ENCODE data around the gene MLLT10. TPM values are rescaled to one million over a fixed set of nuclear protein-coding genes. Genes with fewer than 3 reads are reported as not detected.

The MLLT10 gene
- total and polyA plus RNA-seq, 2 of the 8 experiments (the other 6 are each of a cell fraction or from before 2014, with no cell fraction given) = 53.1 to 62.1 TPM

- Histone ChIP-seq H2BK20ac (ENCODE audit: low read length) (no peak overlapping the region), H3K4me3 (ENCODE audit: extremely low read depth in 1 of 4, insufficient read depth in 2 of 4, low read depth in 3 of 4, low read length in 4 of 4) (no peak overlapping the region), H3K23ac (ENCODE audit: insufficient read length) (no peak overlapping the region), H3K36me3 (ENCODE audit: control insufficient read depth in 2 of 4, insufficient read depth in 4 of 4, low read length in 3 of 4) (peaks cover 0 to 7% (median 0%) of the 10 kb centered on the region in 4 experiments; a peak in 2 of 8 replicates), H3K56ac (replicated peaks; ENCODE audit: insufficient read length, low read depth, low read length) (no peak overlapping the region), H2AK5ac (ENCODE audit: low read depth, low read length) (no peak overlapping the region), H3K9me3 (ENCODE audit: insufficient read depth in 2 of 2, low read depth in 1 of 2, low read length in 1 of 2) (no peaks in the 10 kb centered on the region), H3K18ac (ENCODE audit: extremely low read depth, low read length) (no peak overlapping the region), H4K20me1 (replicated peaks in 1 of 2; ENCODE audit: control insufficient read depth in 1 of 2, insufficient read depth in 2 of 2, low read length in 2 of 2) (no peaks in the 10 kb centered on the region), H3K27ac (ENCODE audit: low read depth, low read length) (no peak overlapping the region), H2AFZ (ENCODE audit: low read length) (no peak overlapping the region), H3K79me2 (ENCODE audit: control insufficient read depth in 1 of 2, insufficient read depth in 2 of 2, low read length in 2 of 2) (peaks cover 0 to 16% of the 10 kb centered on the region in 2 experiments; a peak in 2 of 4 replicates), H3K23me2 (ENCODE audit: low read depth, low read length) (peaks cover 10% of the 10 kb centered on the region; the same call in 1 of the 2 replicates), H3K79me1 (ENCODE audit: low read depth, low read length) (no peaks in the 10 kb centered on the region), H3K4me2 (ENCODE audit: insufficient read depth in 1 of 2, low read depth in 2 of 2, low read length in 2 of 2) (no peak overlapping the region), H2BK120ac (replicated peaks; ENCODE audit: low read depth, low read length) (no peak overlapping the region), H2BK12ac (ENCODE audit: low read depth, low read length) (no peak overlapping the region), H4K91ac (replicated peaks; ENCODE audit: insufficient read length, low read length) (no peak overlapping the region), H3K4me1 (replicated peaks in 1 of 4; ENCODE audit: control insufficient read depth in 3 of 4, insufficient read depth in 4 of 4, low read length in 3 of 4) (peaks cover 0 to 10% (median 3%) of the 10 kb centered on the region in 4 experiments; a peak in 6 of 7 replicates), H2BK15ac (ENCODE audit: low read length) (no peak overlapping the region), H3K27me3 (replicated peaks in 1 of 4; ENCODE audit: control insufficient read depth in 3 of 4, extremely low read depth in 1 of 4, insufficient read depth in 3 of 4, low read length in 3 of 4) (no peaks in the 10 kb centered on the region), H3K9ac (replicated peaks in 1 of 4; ENCODE audit: extremely low read depth in 1 of 4, low read depth in 3 of 4, low read length in 3 of 4) (no peak overlapping the region), H4K5ac (ENCODE audit: insufficient read length, low read depth, low read length) (no peak overlapping the region), H4K8ac (ENCODE audit: extremely low read depth, insufficient read depth, low read length) (no peak overlapping the region), H2BK5ac (ENCODE audit: low read depth, low read length) (no peak overlapping the region), H3K4ac (replicated peaks; ENCODE audit: insufficient read length, low read depth, low read length) (no peak overlapping the region), H3K14ac (ENCODE audit: insufficient read length) (no peak overlapping the region)
- 93% methylated on average over 4 of the region's 4 CpGs; no CpG with 5 or more reads in 1 of the 2 experiments for WGBS, 2 experiments (ENCODE audit: extremely low coverage in 1 of 2, insufficient coverage in 1 of 2, insufficient read length in 1 of 2, insufficient replicate concordance in 2 of 2, low coverage in 1 of 2, low lambda C conversion rate in 2 of 2, missing lambda C conversion rate in 1 of 2)
- CTCF ChIA-PET (ENCODE audit: partially characterized antibody) = interaction anchor here (0.6 to 4.9 kb wide), 4 partner anchors 30 to 636 kb away, joined by 3 to 39 read pairs (median 4); no protein-coding TSS in a partner anchor
- DNase-seq (ENCODE audit: low read depth in 1 of 2, low spot score in 2 of 2) (peak in 1 of 2 experiments; percentile 1), FAIRE-seq (no peak)
- POLR2A ChIA-PET (ENCODE audit: partially characterized antibody) = no interaction called here
- TF ChIP-seq SP1 (IDR thresholded peaks at IDR 0.05; ENCODE audit: low read depth, low read length) (no peak), CHD2 (IDR thresholded peaks at IDR 0.05; ENCODE audit: low read length) (no peak), FOSL1 (IDR thresholded peaks at IDR 0.05; ENCODE audit: insufficient read depth, low read depth, low read length) (no peak), CBX5 (IDR thresholded peaks at IDR 0.05; ENCODE audit: low read depth, low read length) (no peak), ASH2L (IDR thresholded peaks at IDR 0.05; ENCODE audit: low read length) (no peak), NRF1 (IDR thresholded peaks at IDR 0.05; ENCODE audit: low read depth, low read length) (no peak), SRF (IDR thresholded peaks at IDR 0.05; ENCODE audit: low read depth, low read length) (no peak), TBP (IDR thresholded peaks at IDR 0.05; ENCODE audit: low read depth, low read length) (no peak), CTBP2 (IDR thresholded peaks at IDR 0.05; ENCODE audit: borderline replicate concordance, insufficient read depth, insufficient read length, low read length) (no peak), SP4 (IDR thresholded peaks at IDR 0.05; ENCODE audit: low read length) (no peak), SP2 (IDR thresholded peaks at IDR 0.05; ENCODE audit: low read length) (no peak), MAFK (IDR thresholded peaks at IDR 0.05; ENCODE audit: low read depth, low read length) (no peak), TCF12 (IDR thresholded peaks at IDR 0.05; ENCODE audit: low read depth, low read length) (no peak), POU5F1 (IDR thresholded peaks at IDR 0.05; ENCODE audit: low read depth, low read length) (no peak), POLR2A (IDR thresholded peaks at IDR 0.05; ENCODE audit: control extremely low read depth in 1 of 2, low read depth in 2 of 2, low read length in 2 of 2) (no peak)
Measured at GRCh38 chr10:21490028-21490710, 43.9 kb upstream of the MLLT10 start.
